ENCODE results near the gene SHOC1.
A peak's percentile ranks its signal among the peaks of the same experiment; 100 is the strongest.
"Not testable (repeated sequence)": the region's sequence is repeated elsewhere in the genome, so short reads cannot be mapped to it uniquely, and the experiment has no call there.

The SHOC1 gene

DNA sequence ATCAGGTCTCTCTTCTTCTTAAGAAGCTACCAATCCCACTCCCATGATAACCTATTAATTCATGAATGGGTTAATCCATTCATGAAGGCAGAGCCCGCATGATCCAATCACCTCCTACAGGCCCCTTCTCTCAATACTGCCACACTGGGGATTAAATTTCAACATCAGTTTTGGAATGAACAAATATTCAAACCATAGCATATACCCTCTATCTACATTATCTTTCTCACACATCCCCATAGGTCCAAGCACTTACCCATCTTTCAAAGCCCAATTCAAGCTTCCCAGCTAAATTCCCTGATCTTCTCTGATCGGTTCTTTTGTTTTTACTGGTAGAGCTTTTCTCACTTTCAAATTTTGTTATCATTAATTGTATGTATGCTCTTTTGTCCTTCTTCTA, 10.5 kb upstream of the SHOC1 start:
- DNase-seq (ENCODE audit: low spot score) = no peak

GRCh38 chr9:111804636-111805035, 9.9 kb upstream of the SHOC1 start:
- DNase-seq (ENCODE audit: low spot score) = no peak

- DNase-seq (ENCODE audit: low spot score) = no peak
Measured at GRCh38 chr9:111803924-111804323, 9.2 kb upstream of the SHOC1 start.

GRCh38 chr9:111799915-111800526, 5.3 kb upstream of the SHOC1 start:
- DNase-seq (ENCODE audit: low spot score) = no peak

- no peak for DNase-seq (ENCODE audit: low spot score)
Measured at GRCh38 chr9:111799506-111799905, 4.8 kb upstream of the SHOC1 start.

- DNase-seq (ENCODE audit: low spot score) = peak; percentile 41
Measured at GRCh38 chr9:111798786-111799185, 4.0 kb upstream of the SHOC1 start.

DNA sequence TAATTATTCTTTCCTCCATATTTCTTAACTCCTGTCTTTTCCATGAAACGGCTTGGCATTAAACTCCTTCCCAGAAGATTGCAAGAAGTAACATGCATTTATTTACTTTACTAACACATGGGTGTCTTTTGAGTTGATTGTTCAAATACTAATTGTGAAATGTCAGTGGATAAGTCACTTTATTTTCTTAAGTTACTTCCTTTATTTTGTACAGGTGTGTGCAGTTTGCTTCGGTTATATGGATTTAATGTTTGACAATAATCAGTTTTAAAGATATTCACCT, 761 bp upstream of the SHOC1 start:
- DNase-seq (ENCODE audit: low spot score) = no peak

- not testable (repeated sequence) for DNase-seq (ENCODE audit: low spot score)
Measured at GRCh38 chr9:111791821-111792220, 2.9 kb downstream of the SHOC1 start.

- no peak for DNase-seq (ENCODE audit: low spot score)
Measured at GRCh38 chr9:111789881-111790280, 4.9 kb downstream of the SHOC1 start.

- no peak for DNase-seq (ENCODE audit: low spot score)
Measured at GRCh38 chr9:111783857-111784256, 10.9 kb downstream of the SHOC1 start.

- no peak for DNase-seq (ENCODE audit: low spot score)
Measured at GRCh38 chr9:111783424-111783823, 11.3 kb downstream of the SHOC1 start.

GRCh38 chr9:111766066-111766465, 28.7 kb downstream of the SHOC1 start:
- no peak for DNase-seq (ENCODE audit: low spot score)

GRCh38 chr9:111762556-111762955, 32.2 kb downstream of the SHOC1 start:
- no peak for DNase-seq (ENCODE audit: low spot score)

- peak; percentile 63 for DNase-seq (ENCODE audit: low spot score)
Measured at GRCh38 chr9:111759762-111760639, 34.7 kb downstream of the SHOC1 start.

DNA sequence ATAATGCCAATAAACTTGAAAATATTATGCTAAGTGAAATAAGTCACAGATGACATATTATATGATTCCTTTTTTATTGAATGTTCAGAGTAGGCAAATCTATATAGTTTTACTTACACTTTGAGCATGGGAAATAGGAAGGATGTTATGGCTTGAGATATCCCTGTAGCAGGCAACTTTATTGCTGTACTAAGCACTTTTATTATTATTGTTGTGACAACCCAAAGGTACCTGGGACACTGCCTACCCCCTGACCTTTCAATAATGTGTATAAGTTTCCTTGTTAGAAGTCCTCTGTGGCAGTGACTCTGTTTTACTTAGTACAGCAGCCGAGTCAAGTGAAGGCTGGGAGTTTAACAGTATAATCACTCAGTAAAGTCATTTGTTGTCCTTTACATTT, 39.9 kb downstream of the SHOC1 start:
- no peak for DNase-seq (ENCODE audit: low spot score)

- no peak for DNase-seq (ENCODE audit: low spot score)
Measured at GRCh38 chr9:111752455-111752854, 42.3 kb downstream of the SHOC1 start.
